Natural killer cell (primary cell): Measurements from ENCODE around the gene SDHAF3. TPM values are rescaled to one million over a fixed set of nuclear protein-coding genes. Genes with fewer than 3 reads are reported as not detected.

Source experiments
- ATAC-seq, 3 donors: fragments of 150-1000 bp in 2 of 3; fragments of 200-7000 bp in 1 of 3; cut with Tn5 transposase; 1 replicate in 1 of 3; 2 replicates in 2 of 3; pipeline ENCODE4 v1.10.0; 2021; ENCODE audit warnings: mild to moderate bottlenecking in 2 of 3, moderate library complexity in 2 of 3
- DNase-seq, 2 donors: peaks; one replicate each; pipeline versions ENCODE4 v3.0.0 to v3.0.0-alpha.2; 2013 to 2021; ENCODE audit warnings: mixed read lengths in 1 of 2
- H3K27ac ChIP-seq: one replicate; pipeline ENCODE4 v1.5.1; 2013; ENCODE audit warnings: mild to moderate bottlenecking, low read length
- H3K27me3 ChIP-seq: one replicate; pipeline ENCODE4 v1.6.1; 2013; ENCODE audit warnings: low read length; ENCODE audit not compliant: control insufficient read depth, insufficient read depth
- H3K36me3 ChIP-seq: one replicate; pipeline ENCODE4 v1.6.1; 2013; ENCODE audit warnings: low read length; ENCODE audit not compliant: control insufficient read depth, insufficient read depth
- H3K4me1 ChIP-seq: one replicate; pipeline ENCODE4 v1.6.1; 2013; ENCODE audit warnings: low read length; ENCODE audit not compliant: control insufficient read depth, insufficient read depth
- H3K4me3 ChIP-seq: one replicate; pipeline ENCODE4 v1.5.1; 2013; ENCODE audit warnings: low read length
- H3K9me3 ChIP-seq: one replicate; pipeline ENCODE4 v1.6.1; 2013; ENCODE audit warnings: low read length; ENCODE audit not compliant: control insufficient read depth, insufficient read depth
- H3K27ac Mint-ChIP-seq, 2 donors: one replicate each; pipeline ENCODE4 v1.8.0; 2022; ENCODE audit warnings: mild to moderate bottlenecking in 2 of 2, mixed read lengths in 2 of 2, moderate library complexity in 1 of 2
- H3K27me3 Mint-ChIP-seq, 2 donors: one replicate each; pipeline ENCODE4 v1.8.0; 2022; ENCODE audit warnings: low read depth in 2 of 2, mixed read lengths in 2 of 2
- H3K36me3 Mint-ChIP-seq: one replicate; pipeline ENCODE4 v1.8.0; 2022; ENCODE audit warnings: mixed read lengths
- H3K4me1 Mint-ChIP-seq, 2 donors: one replicate each; pipeline ENCODE4 v1.8.0; 2022; ENCODE audit warnings: mixed read lengths in 2 of 2
- H3K4me3 Mint-ChIP-seq: one replicate; pipeline ENCODE4 v1.8.0; 2022; ENCODE audit warnings: mild to moderate bottlenecking, moderate library complexity, mixed read lengths
- H3K9me3 Mint-ChIP-seq, 2 donors: one replicate each; pipeline ENCODE4 v1.8.0; 2022; ENCODE audit warnings: mixed read lengths in 2 of 2
- WGBS: methylation state at CpG from one replicate; pipeline ENCODE4 v1.1.7; 2013; ENCODE audit warnings: missing lambda C conversion rate; ENCODE audit not compliant: insufficient coverage; 5-methylcytosine and 5-hydroxymethylcytosine counted together
- intact Hi-C: fragments of 100-400 bp; cut with micrococcal nuclease; formaldehyde crosslinking; loops from one replicate; pipeline ENCODE4 v1.14.2; 2022
- total RNA-seq, 4 donors: library from RNA; stranded (reverse); fragments of 120-200 nt in 1 of 4; gene quantifications; one replicate each; pipeline versions ENCODE4 v1.2.3 to v1.2.4, GENCODE V29; 2013 to 2022
- TF ChIP-seq, protein P1 (sequence below): fragments of 200-600 bp; IDR thresholded peaks from one replicate; pipeline ENCODE4 v1.8.0; 2022; ENCODE audit warnings: antibody characterized with exemption

Gene SDHAF3
- total RNA-seq, 3 donors from 2014 or later (not counting 1 experiment from before 2014, with no cell fraction given), result 7.3 to 10.4 (median 10.1) TPM

DNA sequence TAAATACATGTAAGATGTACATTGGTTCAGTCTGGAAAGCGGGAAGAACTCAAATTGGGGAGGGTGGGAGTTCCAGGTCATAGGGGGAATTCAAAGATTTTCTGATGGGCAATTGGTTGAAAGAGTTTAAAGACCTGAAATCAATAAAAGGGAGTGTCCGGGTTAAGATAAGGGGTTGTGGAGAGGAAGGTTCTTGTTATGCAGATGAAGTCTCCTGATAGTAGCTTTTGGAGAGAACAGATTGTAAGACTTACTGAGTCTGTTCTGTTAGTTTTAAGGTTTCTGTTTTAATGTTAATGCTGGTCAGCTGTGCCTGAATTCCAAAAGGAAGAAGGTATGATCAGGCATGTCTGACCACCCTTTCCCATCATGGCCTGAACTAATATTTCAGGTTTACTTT, 48.8 kb downstream of the SDHAF3 start:
- Mint-ChIP-seq H3K4me3 (no peak overlapping the region), H3K27ac (no peak overlapping the region), H3K4me1 (peaks cover 22 to 37% of the 10 kb centered on the region in 2 donors), H3K36me3 (peaks cover 8% of the 10 kb centered on the region), H3K9me3 (no peaks in the 10 kb centered on the region), H3K27me3 (no peaks in the 10 kb centered on the region)
- Histone ChIP-seq H3K9me3 (no peaks in the 10 kb centered on the region), H3K27ac (no peak overlapping the region), H3K27me3 (no peaks in the 10 kb centered on the region), H3K4me1 (no peaks in the 10 kb centered on the region), H3K36me3 (peaks cover 3% of the 10 kb centered on the region), H3K4me3 (no peak overlapping the region)
- no peak for DNase-seq
- ATAC-seq, result no peak
- intact Hi-C loops, result no loop called here
- TF ChIP-seq, protein P1, sequence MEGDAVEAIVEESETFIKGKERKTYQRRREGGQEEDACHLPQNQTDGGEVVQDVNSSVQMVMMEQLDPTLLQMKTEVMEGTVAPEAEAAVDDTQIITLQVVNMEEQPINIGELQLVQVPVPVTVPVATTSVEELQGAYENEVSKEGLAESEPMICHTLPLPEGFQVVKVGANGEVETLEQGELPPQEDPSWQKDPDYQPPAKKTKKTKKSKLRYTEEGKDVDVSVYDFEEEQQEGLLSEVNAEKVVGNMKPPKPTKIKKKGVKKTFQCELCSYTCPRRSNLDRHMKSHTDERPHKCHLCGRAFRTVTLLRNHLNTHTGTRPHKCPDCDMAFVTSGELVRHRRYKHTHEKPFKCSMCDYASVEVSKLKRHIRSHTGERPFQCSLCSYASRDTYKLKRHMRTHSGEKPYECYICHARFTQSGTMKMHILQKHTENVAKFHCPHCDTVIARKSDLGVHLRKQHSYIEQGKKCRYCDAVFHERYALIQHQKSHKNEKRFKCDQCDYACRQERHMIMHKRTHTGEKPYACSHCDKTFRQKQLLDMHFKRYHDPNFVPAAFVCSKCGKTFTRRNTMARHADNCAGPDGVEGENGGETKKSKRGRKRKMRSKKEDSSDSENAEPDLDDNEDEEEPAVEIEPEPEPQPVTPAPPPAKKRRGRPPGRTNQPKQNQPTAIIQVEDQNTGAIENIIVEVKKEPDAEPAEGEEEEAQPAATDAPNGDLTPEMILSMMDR, result no peak
- WGBS, result 95% methylated on average over 2 of the region's 2 CpGs

DNA sequence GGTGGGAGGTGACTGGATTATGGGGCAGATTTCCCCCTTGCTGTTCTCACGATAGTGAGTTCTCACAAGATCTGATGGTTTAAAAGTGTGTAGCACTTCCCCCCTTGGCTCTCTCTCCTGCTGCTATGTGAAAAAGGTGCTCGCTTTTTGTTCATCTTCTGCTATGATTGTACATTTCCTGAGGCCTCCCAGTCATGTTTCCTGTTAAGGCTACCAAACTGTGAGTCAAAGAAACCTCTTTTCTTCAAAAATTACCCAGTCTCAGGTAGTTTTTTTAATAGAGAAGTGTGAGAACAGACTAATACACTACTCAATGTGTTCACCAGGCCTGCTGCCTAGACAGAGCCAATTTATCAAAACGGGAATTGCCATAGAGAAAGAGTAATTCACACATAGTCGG, 49.7 kb downstream of the SDHAF3 start:
- DNase-seq (no peak), ATAC-seq (no peak)
- Histone ChIP-seq H3K4me3 (no peak overlapping the region), H3K9me3 (no peaks in the 10 kb centered on the region), H3K27me3 (no peaks in the 10 kb centered on the region), H3K27ac (no peak overlapping the region), H3K4me1 (no peaks in the 10 kb centered on the region), H3K36me3 (peaks cover 3% of the 10 kb centered on the region)
- intact Hi-C loops, result no loop called here
- Mint-ChIP-seq H3K4me3 (no peak overlapping the region), H3K36me3 (peaks cover 1% of the 10 kb centered on the region), H3K4me1 (peaks cover 19 to 32% of the 10 kb centered on the region in 2 donors), H3K27me3 (no peaks in the 10 kb centered on the region), H3K9me3 (no peaks in the 10 kb centered on the region), H3K27ac (no peak overlapping the region)
- WGBS, result 83% methylated on average over 2 of the region's 4 CpGs
- TF ChIP-seq, protein P1, result no peak

DNA sequence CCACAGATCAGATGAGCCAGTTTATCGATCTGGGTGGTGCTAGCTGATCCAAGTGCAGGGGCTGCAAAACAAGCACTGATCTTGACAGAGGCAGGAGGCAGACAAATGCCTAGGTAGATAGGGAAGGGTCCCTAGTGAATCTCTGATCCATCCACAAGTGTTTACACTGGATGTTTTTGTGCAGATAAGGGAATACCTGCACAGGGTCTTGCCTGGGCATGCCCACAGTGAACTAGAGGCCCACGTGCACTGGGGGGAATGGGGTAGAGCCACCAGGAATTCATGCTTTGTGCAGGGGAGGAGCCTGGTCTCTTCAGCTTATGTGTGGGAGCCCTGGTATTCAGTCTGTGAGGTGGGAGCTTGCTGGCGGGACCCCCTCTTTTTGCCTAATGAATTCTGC, 50.3 kb downstream of the SDHAF3 start:
- Histone ChIP-seq H3K36me3 (peaks cover 3% of the 10 kb centered on the region), H3K27me3 (no peaks in the 10 kb centered on the region), H3K4me1 (no peaks in the 10 kb centered on the region), H3K4me3 (no peak overlapping the region), H3K9me3 (no peaks in the 10 kb centered on the region), H3K27ac (no peak overlapping the region)
- Mint-ChIP-seq H3K27ac (no peak overlapping the region), H3K36me3 (no peaks in the 10 kb centered on the region), H3K4me3 (no peak overlapping the region), H3K4me1 (peaks cover 13 to 26% of the 10 kb centered on the region in 2 donors), H3K9me3 (no peaks in the 10 kb centered on the region), H3K27me3 (no peaks in the 10 kb centered on the region)
- DNase-seq, result no peak
- ATAC-seq, result no peak
- intact Hi-C loops, result no loop called here
- 86% methylated on average over 3 of the region's 3 CpGs for WGBS
- TF ChIP-seq, protein P1, result no peak

DNA sequence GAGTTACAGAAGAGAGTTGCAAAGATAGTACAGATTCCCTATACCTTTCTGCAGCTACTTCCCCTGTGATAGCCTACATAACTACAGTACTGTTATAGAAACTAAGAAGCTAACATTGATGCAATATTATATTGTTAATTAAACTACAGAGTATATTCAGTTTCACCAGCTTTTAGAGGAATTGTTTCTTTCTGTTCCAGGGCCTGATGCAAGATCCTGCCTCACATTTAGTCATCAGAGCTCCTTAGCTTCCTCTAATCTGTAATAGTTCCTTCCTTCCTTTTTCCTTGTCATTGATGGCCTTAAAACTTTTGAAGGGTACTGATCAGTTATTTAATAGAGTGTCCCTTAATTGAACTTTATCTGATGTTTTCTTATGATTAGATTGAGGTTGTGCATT, 56.8 kb downstream of the SDHAF3 start:
- Mint-ChIP-seq H3K27ac (no peak overlapping the region), H3K4me3 (no peak overlapping the region), H3K27me3 (no peaks in the 10 kb centered on the region), H3K9me3 (no peaks in the 10 kb centered on the region), H3K4me1 (peaks cover 2 to 12% of the 10 kb centered on the region in 2 donors), H3K36me3 (no peaks in the 10 kb centered on the region)
- ATAC-seq (no peak), DNase-seq (no peak)
- H3K9me3 ChIP-seq, result no peaks in the 10 kb centered on the region
- TF ChIP-seq, protein P1, result no peak
- intact Hi-C loops, result no loop called here
- H3K4me3 ChIP-seq, result no peak overlapping the region
- no peak overlapping the region for H3K27ac ChIP-seq
- H3K4me1 ChIP-seq, result no peaks in the 10 kb centered on the region
- H3K36me3 ChIP-seq, result no peaks in the 10 kb centered on the region
- no peaks in the 10 kb centered on the region for H3K27me3 ChIP-seq
